Measurements from ENCODE around the gene UMODL1. TPM values are rescaled to one million over a fixed set of nuclear protein-coding genes. Genes with fewer than 3 reads are reported as not detected.

UMODL1 gene
- total RNA-seq, 1 experiment from 2014 or later: not detected

DNA sequence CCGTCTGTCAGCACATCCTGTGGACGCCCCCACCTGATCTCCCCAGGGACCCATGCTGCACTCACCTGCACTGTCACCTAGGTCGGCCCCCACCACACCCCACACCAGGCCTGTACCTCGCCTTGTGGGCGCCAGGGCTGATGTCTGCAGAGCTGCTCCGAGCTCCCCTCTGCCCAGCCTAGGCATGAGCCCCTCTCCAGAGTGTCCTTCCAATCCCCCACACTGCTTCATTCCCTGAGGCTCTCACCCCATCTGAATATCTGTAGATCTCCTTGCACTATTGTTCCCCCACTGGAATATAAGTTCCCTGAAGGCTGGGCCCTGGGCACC lies 12.2 kb downstream of the UMODL1 start:
- CTCF ChIA-PET: no interaction called here
- BruUV-seq (replicated peaks): no TSS peak
- H3K9me3 ChIP-seq (ENCODE audit: insufficient read depth, low read depth): no peaks in the 10 kb centered on the region
- H3K27me3 ChIP-seq (ENCODE audit: insufficient read depth, low read depth): no peaks in the 10 kb centered on the region
- no peaks in the 10 kb centered on the region for H4K20me1 ChIP-seq (ENCODE audit: insufficient read depth)
- no peak overlapping the region for H3K4me2 ChIP-seq
- no peak overlapping the region for H2AFZ ChIP-seq
- H3K27ac ChIP-seq: no peak overlapping the region
- no peak for DNase-seq
- H3K9me2 ChIP-seq (ENCODE audit: insufficient read depth): no peaks in the 10 kb centered on the region
- no peaks in the 10 kb centered on the region for H3K36me3 ChIP-seq (ENCODE audit: low read depth)
- no peak overlapping the region for H3K4me3 ChIP-seq
- TF ChIP-seq, protein P1, sequence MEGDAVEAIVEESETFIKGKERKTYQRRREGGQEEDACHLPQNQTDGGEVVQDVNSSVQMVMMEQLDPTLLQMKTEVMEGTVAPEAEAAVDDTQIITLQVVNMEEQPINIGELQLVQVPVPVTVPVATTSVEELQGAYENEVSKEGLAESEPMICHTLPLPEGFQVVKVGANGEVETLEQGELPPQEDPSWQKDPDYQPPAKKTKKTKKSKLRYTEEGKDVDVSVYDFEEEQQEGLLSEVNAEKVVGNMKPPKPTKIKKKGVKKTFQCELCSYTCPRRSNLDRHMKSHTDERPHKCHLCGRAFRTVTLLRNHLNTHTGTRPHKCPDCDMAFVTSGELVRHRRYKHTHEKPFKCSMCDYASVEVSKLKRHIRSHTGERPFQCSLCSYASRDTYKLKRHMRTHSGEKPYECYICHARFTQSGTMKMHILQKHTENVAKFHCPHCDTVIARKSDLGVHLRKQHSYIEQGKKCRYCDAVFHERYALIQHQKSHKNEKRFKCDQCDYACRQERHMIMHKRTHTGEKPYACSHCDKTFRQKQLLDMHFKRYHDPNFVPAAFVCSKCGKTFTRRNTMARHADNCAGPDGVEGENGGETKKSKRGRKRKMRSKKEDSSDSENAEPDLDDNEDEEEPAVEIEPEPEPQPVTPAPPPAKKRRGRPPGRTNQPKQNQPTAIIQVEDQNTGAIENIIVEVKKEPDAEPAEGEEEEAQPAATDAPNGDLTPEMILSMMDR (conservative IDR thresholded peaks at IDR 0.05): no peak
- TF ChIP-seq EZH2 (IDR thresholded peaks at IDR 0.05; ENCODE audit: low read depth): no peak
- no peaks in the 10 kb centered on the region for H3K4me1 ChIP-seq (replicated peaks; ENCODE audit: insufficient read depth)
- H3K79me2 ChIP-seq (ENCODE audit: low read depth): no peaks in the 10 kb centered on the region
- POLR2A ChIA-PET (ENCODE audit: unreplicated experiment): no interaction called here
- no peaks in the 10 kb centered on the region for H3F3A ChIP-seq (ENCODE audit: insufficient read depth, low read depth)
- intact Hi-C loops (cut with micrococcal nuclease; ENCODE audit: unreplicated experiment): no loop called here

DNA sequence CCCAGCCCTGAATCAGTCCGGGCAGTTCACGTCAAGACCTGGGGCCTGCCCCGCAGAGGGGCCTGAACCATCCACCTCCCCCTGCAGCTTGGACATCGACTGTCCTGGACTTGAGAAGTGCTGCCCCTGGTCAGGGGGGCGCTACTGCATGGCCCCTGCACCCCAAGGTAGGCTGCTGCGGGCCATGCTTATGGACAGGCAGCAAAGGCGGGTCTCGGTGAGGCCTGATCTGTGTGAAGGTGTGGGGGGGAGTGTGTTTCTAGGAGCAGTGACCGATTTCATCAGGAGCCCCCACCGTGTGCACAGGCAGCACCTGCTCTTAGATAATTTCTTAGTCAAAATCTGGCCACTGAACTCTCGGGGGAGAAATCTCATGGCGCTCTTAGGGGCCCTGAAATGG lies 13.0 kb downstream of the UMODL1 start:
- intact Hi-C loops (cut with micrococcal nuclease; ENCODE audit: unreplicated experiment): no loop called here
- Histone ChIP-seq H3K36me3 (ENCODE audit: low read depth) (no peaks in the 10 kb centered on the region), H3K4me2 (no peak overlapping the region), H3K27ac (no peak overlapping the region), H3K9me2 (ENCODE audit: insufficient read depth) (no peaks in the 10 kb centered on the region), H3K79me2 (ENCODE audit: low read depth) (no peaks in the 10 kb centered on the region), H3K4me1 (replicated peaks; ENCODE audit: insufficient read depth) (no peaks in the 10 kb centered on the region), H2AFZ (no peak overlapping the region), H3K9me3 (ENCODE audit: insufficient read depth, low read depth) (no peaks in the 10 kb centered on the region), H3F3A (ENCODE audit: insufficient read depth, low read depth) (no peaks in the 10 kb centered on the region), H4K20me1 (ENCODE audit: insufficient read depth) (no peaks in the 10 kb centered on the region), H3K27me3 (ENCODE audit: insufficient read depth, low read depth) (no peaks in the 10 kb centered on the region), H3K4me3 (no peak overlapping the region)
- TF ChIP-seq, protein P1 (conservative IDR thresholded peaks at IDR 0.05): no peak
- no peak for TF ChIP-seq EZH2 (IDR thresholded peaks at IDR 0.05; ENCODE audit: low read depth)
- no peak for DNase-seq
- BruUV-seq (replicated peaks): no TSS peak
- POLR2A ChIA-PET (ENCODE audit: unreplicated experiment): no interaction called here
- CTCF ChIA-PET: no interaction called here

DNA sequence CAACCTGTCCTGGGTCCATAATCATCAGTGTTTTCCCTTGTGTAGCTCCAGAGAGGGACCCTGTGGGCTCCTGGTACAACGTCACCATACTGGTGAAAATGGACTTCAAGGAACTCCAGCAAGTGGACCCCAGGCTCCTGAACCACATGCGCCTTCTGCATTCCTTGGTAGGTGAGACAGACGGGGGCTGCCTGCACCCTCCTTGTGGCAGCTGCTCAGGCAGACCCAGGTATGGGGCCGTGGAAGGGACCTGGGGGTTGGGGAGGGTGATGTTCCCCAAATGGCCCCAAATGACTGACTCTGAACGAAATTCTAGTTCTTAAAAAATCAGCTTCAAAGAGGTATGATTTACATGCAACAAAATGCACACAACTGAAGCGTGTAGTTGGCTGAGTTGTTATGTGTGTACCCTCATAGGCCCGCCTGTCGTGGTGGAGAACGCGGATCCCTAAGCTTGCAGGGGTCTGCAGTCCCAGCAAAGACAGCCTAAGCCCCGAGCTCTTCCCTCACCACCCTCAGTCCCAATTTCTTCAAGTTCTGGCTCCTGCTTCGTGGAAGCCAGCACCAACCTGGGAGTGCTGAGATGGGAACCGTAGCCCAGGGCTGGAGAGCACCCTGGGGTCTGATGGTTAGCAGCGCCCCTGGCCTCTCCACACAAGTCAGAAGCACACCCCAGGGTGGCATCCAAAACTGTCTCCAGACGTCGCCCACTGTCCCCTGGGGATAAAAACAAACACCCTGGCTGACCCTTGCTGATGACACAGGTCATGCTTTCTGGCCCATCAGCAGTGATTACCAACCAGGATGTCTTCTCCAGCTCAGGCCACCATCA lies 14.3 kb downstream of the UMODL1 start:
- H3K36me3 ChIP-seq (ENCODE audit: low read depth): no peaks in the 10 kb centered on the region
- intact Hi-C loops (cut with micrococcal nuclease; ENCODE audit: unreplicated experiment): no loop called here
- no peaks in the 10 kb centered on the region for H3K4me1 ChIP-seq (replicated peaks; ENCODE audit: insufficient read depth)
- H3K4me3 ChIP-seq: no peak overlapping the region
- no peaks in the 10 kb centered on the region for H3F3A ChIP-seq (ENCODE audit: insufficient read depth, low read depth)
- TF ChIP-seq EZH2 (IDR thresholded peaks at IDR 0.05; ENCODE audit: low read depth): no peak
- TF ChIP-seq, protein P1 (conservative IDR thresholded peaks at IDR 0.05): no peak
- no TSS peak for BruUV-seq (replicated peaks)
- H2AFZ ChIP-seq: no peak overlapping the region
- no peaks in the 10 kb centered on the region for H3K9me2 ChIP-seq (ENCODE audit: insufficient read depth)
- H3K79me2 ChIP-seq (ENCODE audit: low read depth): no peaks in the 10 kb centered on the region
- no peaks in the 10 kb centered on the region for H3K27me3 ChIP-seq (ENCODE audit: insufficient read depth, low read depth)
- POLR2A ChIA-PET (ENCODE audit: unreplicated experiment): interaction anchor here (0.7 kb wide), 1 partner anchor 84 kb away, joined by 4 read pairs; no protein-coding TSS in a partner anchor
- H3K9me3 ChIP-seq (ENCODE audit: insufficient read depth, low read depth): no peaks in the 10 kb centered on the region
- H3K4me2 ChIP-seq: no peak overlapping the region
- DNase-seq: no peak
- CTCF ChIA-PET: no interaction called here
- H3K27ac ChIP-seq: no peak overlapping the region
- no peaks in the 10 kb centered on the region for H4K20me1 ChIP-seq (ENCODE audit: insufficient read depth)
